HG02571 (cell line): ENCODE results near the gene COL18A1.

Source experiments
- ATAC-seq: cut with Tn5 transposase; IDR thresholded peaks from one replicate; pipeline ENCODE4 v1.9.1; 2021; ENCODE audit warnings: mild to moderate bottlenecking, moderate library complexity; ENCODE audit not compliant: unreplicated experiment

Gene COL18A1

GRCh38 chr21:45381865-45382696, 22.9 kb upstream of the COL18A1 start:
- no peak for ATAC-seq

DNA sequence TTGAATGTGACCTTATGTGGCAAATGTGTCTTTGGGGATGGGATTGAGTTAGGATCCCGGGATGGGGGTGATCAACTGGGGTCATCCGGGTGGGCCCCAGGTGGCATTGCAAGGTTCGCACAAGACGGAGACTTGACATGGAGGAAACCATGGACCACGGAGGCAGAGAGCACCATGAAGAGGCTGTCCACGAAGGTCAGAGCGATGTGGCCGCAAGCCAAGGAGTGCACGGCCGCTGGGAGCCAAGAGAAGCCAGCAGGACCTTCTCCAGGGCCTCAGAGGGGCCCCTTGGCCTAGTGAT, 22.3 kb upstream of the COL18A1 start:
- no peak for ATAC-seq

GRCh38 chr21:45383111-45383614, 21.8 kb upstream of the COL18A1 start:
- no peak for ATAC-seq

DNA sequence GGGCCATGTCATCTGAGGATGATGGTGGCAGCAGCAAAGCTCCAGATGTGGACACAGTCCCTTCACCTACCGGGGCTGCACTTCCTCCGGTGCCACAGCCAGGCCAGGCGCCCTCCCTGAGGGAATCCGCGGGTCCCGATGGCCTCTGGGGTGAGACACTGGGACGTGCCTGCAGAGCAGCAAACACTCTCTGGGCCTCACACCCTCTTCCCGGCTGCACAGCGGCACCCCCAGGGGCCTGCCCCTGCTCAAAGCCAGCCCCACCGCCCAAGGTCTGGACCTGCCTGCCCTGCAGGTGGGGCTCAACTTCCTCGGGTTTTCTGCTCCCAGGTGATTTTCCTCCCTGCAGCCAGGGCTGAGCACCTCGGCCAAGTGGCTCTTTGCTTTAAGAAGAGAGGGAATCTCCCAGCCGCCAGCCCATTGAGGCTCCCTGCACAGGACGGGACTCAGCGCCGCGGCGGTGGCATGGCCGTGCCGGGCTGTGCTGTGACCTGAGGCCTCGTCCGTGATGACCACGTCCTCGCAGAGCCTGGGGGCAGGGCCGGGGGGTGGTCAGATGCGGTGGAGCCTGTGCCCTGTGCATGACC, 21.3 kb upstream of the COL18A1 start:
- no peak for ATAC-seq

GRCh38 chr21:45384656-45385548, 20.1 kb upstream of the COL18A1 start:
- no peak for ATAC-seq

DNA sequence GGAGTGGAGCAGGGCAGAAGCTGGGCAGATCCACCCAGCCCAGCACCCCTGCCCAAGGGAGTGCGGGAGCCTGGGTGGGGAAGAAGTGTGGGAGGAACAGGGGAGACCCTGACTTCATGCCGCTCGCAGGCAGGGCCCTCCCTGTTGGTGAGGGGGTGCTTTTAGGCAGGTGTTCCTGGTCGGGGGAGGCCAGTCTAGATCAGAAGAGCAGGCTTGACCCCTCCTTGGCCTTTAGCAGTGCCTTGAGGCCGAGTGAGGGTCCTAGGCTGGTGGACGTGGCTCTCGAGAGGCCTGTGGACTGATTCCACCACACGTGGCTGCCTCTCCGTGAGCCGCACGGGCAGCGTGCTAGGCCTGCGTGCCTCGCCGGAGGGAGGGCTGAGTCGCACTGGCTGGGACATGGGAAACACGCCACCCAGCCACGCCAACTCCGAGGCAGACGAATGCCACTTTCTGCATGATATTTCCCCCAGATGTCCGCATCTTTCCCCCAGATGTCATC, 19.4 kb upstream of the COL18A1 start:
- ATAC-seq: no peak

DNA sequence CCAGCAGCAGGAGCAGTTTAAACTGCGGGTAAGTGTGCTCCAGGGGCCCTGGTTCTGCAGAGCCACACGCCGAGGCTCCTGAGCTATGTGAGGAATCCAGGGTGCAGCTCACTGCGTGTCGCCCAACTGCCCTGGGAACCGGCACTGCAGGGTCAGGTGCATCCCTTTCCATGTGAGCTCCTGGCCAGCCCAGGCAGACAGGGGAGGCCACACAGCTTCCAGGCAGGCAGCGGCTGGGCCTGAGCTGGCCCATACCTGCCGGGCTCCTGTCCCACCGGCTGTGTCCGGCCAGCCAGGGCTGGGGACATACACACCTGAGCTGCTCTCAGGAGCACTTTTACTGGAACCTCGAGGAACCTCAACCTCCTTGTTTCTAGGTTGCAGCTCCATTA, 18.6 kb upstream of the COL18A1 start:
- no peak for ATAC-seq

GRCh38 chr21:45386728-45387371, 18.1 kb upstream of the COL18A1 start:
- no peak for ATAC-seq

GRCh38 chr21:45387506-45387905, 17.5 kb upstream of the COL18A1 start:
- no peak for ATAC-seq

- ATAC-seq: no peak
Measured at GRCh38 chr21:45388011-45388521, 16.9 kb upstream of the COL18A1 start.

GRCh38 chr21:45388611-45389296, 16.2 kb upstream of the COL18A1 start:
- ATAC-seq: no peak

- ATAC-seq: no peak
Measured at GRCh38 chr21:45390121-45390751, 14.7 kb upstream of the COL18A1 start.

DNA sequence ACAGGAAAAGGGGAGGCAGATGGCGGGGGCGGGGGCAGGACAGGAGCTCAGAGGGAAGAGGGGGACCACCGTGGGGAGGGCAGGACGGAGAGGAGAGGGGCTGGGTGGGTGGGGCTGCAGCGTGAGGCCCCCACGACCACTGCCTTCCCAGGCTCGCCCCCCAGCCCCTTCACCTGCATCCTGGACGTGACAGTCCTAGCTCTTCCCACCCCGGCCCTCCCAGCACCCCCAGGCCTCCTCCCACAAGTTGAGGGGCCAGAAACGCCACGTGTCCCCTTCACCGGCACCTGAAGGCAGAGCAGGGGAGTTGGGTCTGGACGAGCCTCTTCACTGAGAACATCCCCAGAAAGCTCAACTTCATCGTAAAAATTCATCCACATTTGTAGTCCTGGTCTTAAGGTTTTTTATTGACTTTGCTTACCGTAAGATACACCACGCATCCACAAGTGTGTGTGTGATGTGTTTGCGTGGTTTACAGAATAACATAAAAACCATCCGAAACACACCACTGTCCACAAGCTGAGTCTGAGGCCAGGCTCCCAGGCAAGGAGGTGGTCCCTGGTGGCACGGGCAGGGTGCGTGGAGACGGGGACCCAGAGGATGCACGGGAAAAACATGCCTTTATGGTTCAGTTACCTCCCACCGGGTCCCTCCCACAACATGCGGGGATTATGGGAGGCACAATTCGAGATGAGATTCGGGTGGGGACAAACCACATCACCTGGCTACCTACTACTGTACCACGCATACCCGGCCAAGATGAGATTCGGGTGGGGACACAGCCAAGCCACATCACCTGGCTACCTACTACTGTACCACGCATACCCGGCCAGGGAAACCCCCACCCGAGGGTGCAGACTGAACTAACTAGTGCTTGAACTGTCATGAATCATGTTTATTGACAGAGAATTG, 13.9 kb upstream of the COL18A1 start:
- no peak for ATAC-seq

DNA sequence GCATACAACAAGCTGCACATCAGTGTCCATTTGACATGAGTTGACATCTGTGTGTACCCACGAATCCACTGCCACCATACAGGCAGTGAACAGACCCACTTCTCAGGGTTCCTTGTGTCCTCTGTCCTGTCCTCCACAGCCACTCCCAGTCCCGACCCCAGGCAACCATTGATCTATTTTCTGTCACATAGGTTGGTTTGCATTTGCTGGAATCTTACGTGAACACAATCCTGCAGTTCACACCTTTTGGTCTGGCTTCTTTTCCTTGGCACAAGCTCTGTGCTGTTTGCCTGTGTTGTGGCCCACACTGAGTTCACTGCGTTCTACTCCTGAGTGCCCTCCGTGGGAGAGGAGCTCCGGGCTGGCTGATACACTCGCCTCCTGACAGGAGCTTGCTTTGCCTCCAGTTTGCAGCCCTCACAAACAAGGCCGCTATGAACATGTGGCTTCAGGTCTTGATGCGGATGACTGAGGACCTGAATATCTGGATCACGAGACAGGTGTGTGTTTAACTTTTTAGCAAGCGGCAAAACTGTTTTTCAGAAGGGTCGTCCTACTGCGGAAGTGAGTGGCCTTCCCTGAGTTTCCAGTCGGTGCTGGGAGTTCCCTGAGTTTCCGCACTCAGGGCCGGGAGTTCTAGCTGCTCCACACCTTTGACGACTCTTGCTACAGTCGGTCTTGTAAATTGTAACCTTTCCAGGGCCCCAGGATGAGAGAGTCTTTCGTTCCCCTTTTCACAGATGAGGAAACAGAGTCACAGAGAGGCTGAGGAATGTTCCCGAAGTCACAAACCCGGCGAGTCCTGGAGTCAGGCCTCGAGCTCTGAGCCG, 13.0 kb upstream of the COL18A1 start:
- no peak for ATAC-seq

GRCh38 chr21:45392573-45392971, 12.4 kb upstream of the COL18A1 start:
- no peak for ATAC-seq

DNA sequence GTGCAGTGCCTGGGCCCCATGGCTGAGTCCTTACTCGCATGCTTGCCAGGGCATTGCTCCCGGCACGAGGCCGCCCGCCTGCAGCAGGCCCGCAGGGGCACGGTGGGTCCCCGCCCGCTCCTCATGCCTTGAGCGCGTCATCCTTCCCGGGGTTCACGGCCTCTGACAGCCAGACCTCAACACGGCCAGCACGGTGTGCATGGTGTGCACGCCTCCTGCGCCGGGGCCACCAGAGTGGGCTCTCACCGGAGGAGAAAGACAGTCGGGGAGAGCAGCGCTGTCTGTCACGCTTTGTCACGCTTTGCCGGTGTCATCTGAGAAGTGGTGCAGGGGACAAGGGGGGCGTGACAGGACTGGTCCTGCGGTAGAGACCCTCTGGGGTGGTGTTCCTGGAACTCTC, 11.9 kb upstream of the COL18A1 start:
- ATAC-seq: no peak

DNA sequence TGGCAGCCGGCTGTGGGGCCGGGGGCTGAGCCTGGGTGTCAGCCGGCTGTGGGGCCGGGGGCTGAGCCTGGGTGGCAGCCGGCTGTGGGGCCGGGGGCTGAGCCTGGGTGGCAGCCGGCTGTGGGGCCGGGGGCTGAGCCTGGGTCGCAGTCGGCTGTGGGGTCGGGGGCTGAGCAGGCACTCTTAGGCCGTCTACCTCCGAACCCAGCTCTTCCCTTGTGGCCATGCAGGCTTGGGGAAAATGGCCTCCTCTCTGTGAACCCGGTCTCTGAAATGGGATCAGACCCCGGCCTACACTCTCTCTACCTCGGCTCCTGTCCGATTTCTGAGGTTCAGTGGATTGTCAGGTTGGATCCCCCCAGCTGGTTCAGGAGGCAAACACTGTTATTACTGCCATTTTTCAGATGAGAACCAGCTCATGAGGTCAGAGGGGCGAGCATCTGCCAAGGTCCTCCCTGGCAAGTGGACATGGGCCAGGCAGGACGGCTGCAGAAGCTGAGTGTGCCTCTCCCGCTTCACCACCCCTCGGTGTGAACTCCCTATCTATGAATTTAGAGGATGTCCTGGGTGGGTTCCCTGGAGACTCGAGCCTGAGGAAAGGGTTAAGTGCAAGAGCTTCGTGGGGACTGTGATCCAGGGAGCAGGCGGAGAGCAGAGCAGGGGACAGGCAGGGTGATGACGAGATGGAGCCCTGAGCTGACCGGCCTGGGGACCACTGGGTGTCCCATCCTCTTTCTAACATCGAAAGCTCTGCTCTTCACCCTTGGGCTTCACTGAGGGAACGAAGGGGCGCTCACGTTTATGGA, 10.9 kb upstream of the COL18A1 start:
- ATAC-seq: no peak
